Effector memory CD4-positive, alpha-beta T cell (primary cell): Measurements from ENCODE around the gene OPN4.

Experiments used
- DNase-seq, 3 donors: peaks; one replicate each; pipeline ENCODE4 v3.0.0-alpha.2; 2020
- H3K27ac ChIP-seq: 2 replicates; pipeline ENCODE4 v1.7.0; 2013; ENCODE audit warnings: mild to moderate bottlenecking, low read length, moderate library complexity; ENCODE audit not compliant: insufficient read depth, poor library complexity, severe bottlenecking
- H3K27me3 ChIP-seq: replicated peaks from 2 replicates; pipeline ENCODE4 v1.7.0; 2013; ENCODE audit warnings: mild to moderate bottlenecking, low read length; ENCODE audit not compliant: insufficient read depth, control insufficient read depth, poor library complexity, severe bottlenecking
- H3K36me3 ChIP-seq: 2 replicates; pipeline ENCODE4 v1.7.0; 2013; ENCODE audit warnings: mild to moderate bottlenecking, low read length, moderate library complexity; ENCODE audit not compliant: control insufficient read depth, insufficient read depth
- H3K4me1 ChIP-seq: 2 replicates; pipeline ENCODE4 v1.7.0; 2013; ENCODE audit warnings: low read length, mild to moderate bottlenecking; ENCODE audit not compliant: control insufficient read depth, insufficient read depth, poor library complexity, severe bottlenecking
- H3K4me3 ChIP-seq: 2 replicates; pipeline ENCODE4 v1.7.0; 2013; ENCODE audit warnings: low read length, low read depth, mild to moderate bottlenecking; ENCODE audit not compliant: insufficient read depth, poor library complexity, severe bottlenecking
- H3K9me3 ChIP-seq: 2 replicates; pipeline ENCODE4 v1.7.0; 2013; ENCODE audit warnings: mild to moderate bottlenecking, low read length, moderate library complexity; ENCODE audit not compliant: control insufficient read depth

Gene OPN4

DNA sequence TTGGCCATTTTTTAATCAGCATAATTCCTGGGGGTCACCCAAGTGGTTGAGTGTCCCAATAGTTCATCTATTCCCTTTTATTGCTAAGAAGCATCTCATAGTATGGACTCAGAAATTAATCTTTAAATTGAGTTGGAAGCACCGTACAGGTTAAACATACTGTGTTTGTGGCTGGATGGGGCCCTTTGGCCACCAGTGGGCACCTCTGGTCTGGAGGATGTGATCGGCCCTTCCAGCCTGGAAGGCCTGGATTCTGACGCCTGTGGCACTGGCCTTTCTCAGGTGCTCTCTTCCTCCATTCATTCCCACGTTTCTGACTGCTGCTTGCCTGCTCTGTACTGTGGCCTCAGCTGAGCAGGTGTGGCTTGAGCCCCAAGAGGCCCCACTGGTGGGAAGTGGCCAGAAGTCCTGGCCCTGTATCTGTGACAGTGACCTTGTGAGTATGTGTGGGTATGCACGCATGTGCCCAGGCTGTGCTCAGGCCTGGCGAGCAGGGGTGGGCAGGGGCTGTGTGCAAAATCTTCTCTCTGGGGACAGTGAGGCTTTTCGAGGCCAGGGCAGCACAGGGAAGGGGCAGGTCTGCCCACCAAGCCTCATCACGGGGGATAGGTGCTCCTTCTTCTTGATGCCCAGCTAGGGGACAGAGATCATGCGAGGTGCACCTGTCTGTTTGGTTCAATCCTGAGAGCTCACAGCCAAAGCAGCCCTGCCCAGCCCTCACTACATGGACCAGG lies 44.0 kb downstream of the OPN4 start:
- Histone ChIP-seq H3K27me3 (no peaks in the 10 kb centered on the region), H3K4me1 (no peaks in the 10 kb centered on the region), H3K27ac (no peak overlapping the region), H3K4me3 (no peak overlapping the region), H3K9me3 (no peaks in the 10 kb centered on the region), H3K36me3 (no peaks in the 10 kb centered on the region)
- DNase-seq = no peak

DNA sequence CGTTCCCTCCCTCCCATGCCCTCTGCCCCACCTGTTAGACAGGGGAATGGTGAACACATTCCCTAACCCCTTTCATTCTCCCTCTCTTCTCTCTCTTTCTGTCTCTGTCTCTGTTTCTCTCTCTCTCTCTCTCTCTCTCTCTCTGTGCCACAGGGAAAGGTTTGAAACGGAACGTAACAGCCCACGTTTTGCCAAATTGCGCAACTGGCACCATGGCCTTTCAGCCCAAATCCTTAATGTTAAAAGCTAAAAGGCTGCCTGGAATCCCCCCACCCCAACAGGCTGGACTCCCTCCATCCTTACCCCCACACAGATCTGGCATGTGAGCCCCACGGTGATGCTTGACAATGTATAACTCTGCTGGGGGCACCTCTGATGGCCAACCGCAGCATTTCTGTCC lies 44.8 kb downstream of the OPN4 start:
- no peak for DNase-seq
- H3K27ac ChIP-seq = no peak overlapping the region
- no peaks in the 10 kb centered on the region for H3K9me3 ChIP-seq
- H3K4me3 ChIP-seq = no peak overlapping the region
- H3K27me3 ChIP-seq = no peaks in the 10 kb centered on the region
- no peaks in the 10 kb centered on the region for H3K4me1 ChIP-seq
- no peaks in the 10 kb centered on the region for H3K36me3 ChIP-seq

DNA sequence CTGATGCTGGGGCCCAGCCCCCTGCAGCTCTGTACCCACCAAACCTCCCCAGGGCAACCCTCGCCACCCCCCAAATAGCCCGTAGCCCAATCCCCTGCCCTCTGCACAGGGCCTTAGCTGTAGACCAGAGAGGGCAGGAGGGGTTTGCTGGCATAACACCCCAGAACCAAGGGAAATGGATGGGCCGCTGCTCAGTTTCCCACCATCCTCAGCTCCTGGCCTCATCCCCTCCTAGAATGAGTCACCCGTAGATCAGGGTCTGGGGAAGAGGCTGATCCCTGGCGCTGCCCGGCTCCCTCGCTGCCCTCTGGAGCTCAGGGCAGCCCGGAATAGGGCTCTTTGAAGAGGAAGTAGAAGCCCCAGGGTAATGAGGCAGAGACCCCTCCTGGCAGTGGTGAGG lies 45.2 kb downstream of the OPN4 start:
- no peak overlapping the region for H3K27ac ChIP-seq
- no peaks in the 10 kb centered on the region for H3K9me3 ChIP-seq
- DNase-seq = no peak
- no peaks in the 10 kb centered on the region for H3K27me3 ChIP-seq
- H3K36me3 ChIP-seq = no peaks in the 10 kb centered on the region
- no peak overlapping the region for H3K4me3 ChIP-seq
- H3K4me1 ChIP-seq = no peaks in the 10 kb centered on the region

DNA sequence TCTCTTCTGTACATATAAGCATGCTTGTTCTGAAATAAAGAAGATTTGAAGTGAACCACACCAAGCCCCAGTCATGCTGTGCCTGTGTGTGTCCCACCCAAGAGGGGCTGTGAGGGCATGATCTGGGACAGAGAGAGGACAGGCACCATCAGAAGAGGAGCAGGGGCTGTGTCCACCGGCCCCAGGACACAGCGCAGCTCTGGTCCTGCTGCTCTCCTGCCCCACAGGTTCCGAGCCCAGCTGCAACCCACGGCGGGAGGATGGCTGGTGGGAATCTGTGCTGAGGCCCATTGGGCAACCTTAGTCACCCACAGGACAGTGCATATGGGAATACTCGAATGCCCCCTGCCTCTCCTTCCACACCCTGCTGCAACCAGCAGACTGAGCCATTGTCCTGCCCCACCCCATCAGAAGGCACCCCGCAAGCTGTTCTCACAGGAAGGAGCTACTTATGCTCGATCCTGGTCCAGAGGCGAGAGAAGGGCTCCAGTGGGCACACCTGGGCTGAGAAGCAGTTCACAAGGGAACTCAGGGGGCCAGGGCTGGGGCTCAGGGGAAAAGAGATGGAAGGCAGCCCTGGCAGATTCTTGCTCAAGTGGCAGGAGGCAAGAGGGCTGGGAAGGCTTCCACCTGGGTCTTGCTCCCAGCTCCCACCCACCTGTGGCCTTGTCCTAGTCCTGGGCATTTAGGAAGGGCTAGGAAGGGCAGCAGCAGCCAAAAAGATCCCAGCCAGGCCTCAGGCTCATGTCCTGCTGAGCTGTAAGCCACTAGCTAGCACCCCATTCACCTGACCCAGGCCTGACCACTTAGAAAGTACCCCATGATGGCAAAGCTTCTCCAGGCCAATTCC lies 45.9 kb downstream of the OPN4 start:
- Histone ChIP-seq H3K4me3 (no peak overlapping the region), H3K9me3 (no peaks in the 10 kb centered on the region), H3K36me3 (no peaks in the 10 kb centered on the region), H3K27me3 (no peaks in the 10 kb centered on the region), H3K27ac (no peak overlapping the region), H3K4me1 (no peaks in the 10 kb centered on the region)
- DNase-seq = no peak

DNA sequence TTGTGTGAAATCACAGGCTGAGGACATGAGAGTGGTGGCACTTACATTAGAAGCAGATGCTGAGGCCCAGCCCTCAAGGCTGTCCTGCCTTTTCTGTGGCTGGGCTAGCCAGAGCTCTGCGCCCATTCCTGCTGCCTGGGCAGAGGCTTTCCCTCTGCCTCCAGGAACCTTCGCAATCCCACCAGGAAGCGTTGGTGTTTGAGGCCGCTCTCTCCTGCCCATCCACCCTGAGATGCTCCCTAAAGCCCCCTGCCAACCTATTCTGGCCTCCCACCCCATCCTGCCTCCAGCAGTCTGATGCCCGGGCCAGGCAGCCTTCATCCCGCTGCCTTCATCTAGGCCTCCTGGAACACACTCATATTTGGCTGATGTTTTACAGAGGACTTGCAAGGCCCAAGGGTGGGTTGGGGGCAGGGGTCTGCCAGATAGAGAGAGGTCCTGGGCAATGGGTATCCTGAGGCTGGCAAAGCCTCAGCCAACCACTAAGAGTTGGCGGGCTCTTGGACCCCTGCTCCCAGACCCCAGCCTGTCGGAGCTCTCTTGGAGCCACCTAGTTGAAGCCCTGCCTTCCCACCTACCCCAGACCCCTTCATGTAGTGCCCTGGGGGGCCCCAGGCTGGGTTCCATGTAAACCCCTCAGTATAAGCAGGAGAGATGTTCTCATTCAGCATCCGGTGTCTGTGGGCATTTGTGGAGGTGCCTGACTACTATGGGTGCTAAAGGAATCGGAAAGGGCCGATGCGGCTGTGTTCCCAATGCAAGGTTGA lies 46.7 kb downstream of the OPN4 start:
- Histone ChIP-seq H3K27me3 (no peaks in the 10 kb centered on the region), H3K4me1 (no peaks in the 10 kb centered on the region), H3K27ac (no peak overlapping the region), H3K9me3 (no peaks in the 10 kb centered on the region), H3K36me3 (no peaks in the 10 kb centered on the region), H3K4me3 (no peak overlapping the region)
- no peak for DNase-seq

DNA sequence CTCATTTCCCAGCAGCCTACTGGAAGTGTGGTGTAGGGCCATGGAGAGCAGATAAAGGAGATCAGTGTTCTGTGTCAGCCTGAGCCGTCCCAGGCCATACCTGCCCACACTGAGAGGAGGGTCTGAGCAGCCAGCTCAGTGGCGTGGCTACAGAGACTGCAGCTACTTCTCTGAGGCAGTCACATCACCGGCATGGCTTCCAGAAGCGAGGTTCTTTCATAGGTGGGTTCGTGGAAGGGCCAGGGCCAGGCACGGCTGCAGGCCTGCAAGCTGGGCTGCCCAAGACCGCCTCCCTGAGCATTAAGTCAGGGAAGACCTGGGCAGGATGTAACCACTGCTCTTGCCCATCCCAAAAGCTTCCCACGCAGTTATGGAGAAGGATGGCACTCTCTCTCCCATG lies 48.8 kb downstream of the OPN4 start:
- no peaks in the 10 kb centered on the region for H3K4me1 ChIP-seq
- no peak overlapping the region for H3K4me3 ChIP-seq
- H3K27me3 ChIP-seq = no peaks in the 10 kb centered on the region
- no peak overlapping the region for H3K27ac ChIP-seq
- no peaks in the 10 kb centered on the region for H3K9me3 ChIP-seq
- no peaks in the 10 kb centered on the region for H3K36me3 ChIP-seq
- DNase-seq = no peak

DNA sequence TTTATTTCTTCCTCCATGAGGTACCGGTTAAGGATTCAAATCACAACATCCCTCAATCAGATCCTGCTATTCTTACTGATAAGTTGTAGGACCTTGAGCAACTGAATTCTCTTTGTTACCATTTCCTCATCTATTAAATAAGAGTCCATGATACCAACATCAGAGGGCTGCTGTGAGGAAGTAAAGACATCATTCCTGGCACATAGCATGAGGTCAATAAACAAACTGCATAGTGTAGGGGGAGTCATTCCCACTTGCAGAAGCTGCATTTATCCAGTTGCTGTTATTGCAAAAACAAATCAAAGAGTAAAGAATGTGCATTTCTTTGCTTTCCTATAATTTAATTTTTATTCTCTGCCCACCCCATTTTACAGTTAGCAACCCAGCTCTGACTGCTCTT lies 50.8 kb downstream of the OPN4 start:
- DNase-seq = no peak

DNA sequence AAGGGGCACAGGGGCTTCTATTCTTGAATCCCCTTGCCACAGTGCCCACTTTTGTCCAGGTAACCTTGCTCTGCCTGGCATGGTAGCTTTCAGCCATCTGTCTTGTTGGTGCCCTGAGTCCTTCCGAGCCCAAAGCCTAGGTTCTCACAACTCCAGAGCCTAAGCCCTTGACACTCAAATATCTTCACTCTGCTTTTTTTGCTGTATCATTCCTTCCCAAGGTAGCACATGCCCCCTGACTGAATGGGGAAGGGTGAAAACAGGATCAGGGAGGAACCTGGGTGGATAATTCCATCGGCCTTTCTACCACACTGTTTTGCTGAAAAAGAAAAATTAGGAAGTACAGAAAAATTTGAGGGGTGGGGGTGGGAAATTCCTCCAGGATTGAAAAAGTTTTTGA lies 51.6 kb downstream of the OPN4 start:
- no peaks in the 10 kb centered on the region for H3K27me3 ChIP-seq
- no peak overlapping the region for H3K4me3 ChIP-seq
- H3K27ac ChIP-seq = no peak overlapping the region
- DNase-seq = no peak
- H3K36me3 ChIP-seq = no peaks in the 10 kb centered on the region
- H3K4me1 ChIP-seq = no peaks in the 10 kb centered on the region
- no peaks in the 10 kb centered on the region for H3K9me3 ChIP-seq

More for the DNA sequence above, 50.8 kb downstream of the OPN4 start:
- Histone ChIP-seq H3K9me3 (no peaks in the 10 kb centered on the region), H3K4me3 (no peak overlapping the region), H3K27ac (no peak overlapping the region), H3K36me3 (no peaks in the 10 kb centered on the region), H3K4me1 (no peaks in the 10 kb centered on the region), H3K27me3 (no peaks in the 10 kb centered on the region)

DNA sequence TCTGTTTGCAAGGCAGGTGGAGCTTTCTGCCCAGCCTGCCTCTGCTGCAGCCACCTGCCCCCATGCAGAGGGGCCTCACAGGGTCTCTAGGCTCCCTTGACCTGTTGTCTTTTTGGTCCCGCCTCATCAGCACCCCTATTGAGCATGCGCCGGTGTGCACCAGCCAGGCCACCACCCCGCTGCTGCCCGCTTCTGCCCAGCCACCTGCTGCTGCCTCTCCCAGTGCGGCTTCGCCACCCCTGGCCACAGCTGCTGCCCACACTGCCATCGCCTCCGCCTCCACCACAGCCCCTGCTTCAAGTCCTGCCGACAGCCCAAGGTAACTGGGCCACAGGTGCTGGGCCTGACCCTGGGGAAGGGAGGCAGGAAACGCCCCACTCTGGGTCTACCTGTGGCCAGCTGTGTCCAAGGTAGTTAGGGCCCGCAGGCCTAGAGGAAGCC lies 52.1 kb downstream of the OPN4 start:
- DNase-seq = no peak
- no peaks in the 10 kb centered on the region for H3K9me3 ChIP-seq
- no peak overlapping the region for H3K27ac ChIP-seq
- no peaks in the 10 kb centered on the region for H3K4me1 ChIP-seq
- no peaks in the 10 kb centered on the region for H3K36me3 ChIP-seq
- H3K27me3 ChIP-seq = no peaks in the 10 kb centered on the region
- H3K4me3 ChIP-seq = no peak overlapping the region

DNA sequence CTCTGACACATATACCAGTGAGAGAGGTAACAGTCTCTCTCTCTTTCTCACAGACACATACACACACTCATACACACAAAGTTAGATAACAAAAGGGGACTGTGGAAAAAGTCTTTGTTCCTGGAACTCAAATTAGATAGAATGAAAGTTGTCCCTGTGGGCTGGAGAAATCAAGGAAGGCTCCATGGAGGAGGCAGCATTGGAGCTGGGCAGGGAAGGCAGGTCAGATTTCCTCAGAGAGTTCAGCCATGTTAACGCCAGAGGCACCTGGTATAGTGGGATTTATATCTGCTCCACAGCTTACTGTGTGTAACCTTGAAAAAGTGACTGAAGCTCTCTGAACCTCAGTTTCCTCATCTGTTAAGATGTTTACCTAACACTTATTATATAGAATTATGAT lies 52.6 kb downstream of the OPN4 start:
- Histone ChIP-seq H3K36me3 (no peaks in the 10 kb centered on the region), H3K27me3 (no peaks in the 10 kb centered on the region), H3K4me1 (peaks cover 2% of the 10 kb centered on the region), H3K4me3 (no peak overlapping the region), H3K27ac (no peak overlapping the region), H3K9me3 (no peaks in the 10 kb centered on the region)
- DNase-seq = no peak
